ENCODE results near the gene YARS1.
A peak's percentile ranks its signal among the peaks of the same experiment; 100 is the strongest.

Gene YARS1

GRCh38 chr1:32763221-32763620 is 53.9 kb downstream of the YARS1 start:
- DNase-seq (ENCODE audit: low spot score), result no peak

- DNase-seq (ENCODE audit: low spot score), result no peak
These were observed 55.2 kb downstream of the YARS1 start for GRCh38 chr1:32761936-32762335.

GRCh38 chr1:32761253-32761877 is 55.8 kb downstream of the YARS1 start:
- DNase-seq (ENCODE audit: low spot score), result peak; percentile 89

GRCh38 chr1:32759997-32760623 is 57.0 kb downstream of the YARS1 start:
- no peak for DNase-seq (ENCODE audit: low spot score)

GRCh38 chr1:32759521-32759981 is 57.6 kb downstream of the YARS1 start:
- no peak for DNase-seq (ENCODE audit: low spot score)

- DNase-seq (ENCODE audit: low spot score), result no peak
These were observed 58.2 kb downstream of the YARS1 start for GRCh38 chr1:32758795-32759430.

GRCh38 chr1:32758177-32758794 is 58.9 kb downstream of the YARS1 start:
- no peak for DNase-seq (ENCODE audit: low spot score)

GRCh38 chr1:32757213-32757895 is 59.8 kb downstream of the YARS1 start:
- DNase-seq (ENCODE audit: low spot score), result peak; percentile 57

GRCh38 chr1:32755810-32756159 is 61.4 kb downstream of the YARS1 start:
- DNase-seq (ENCODE audit: low spot score), result no peak

- DNase-seq (ENCODE audit: low spot score), result no peak
These were observed 61.9 kb downstream of the YARS1 start for GRCh38 chr1:32755098-32755809.

GRCh38 chr1:32754317-32755097 is 62.7 kb downstream of the YARS1 start:
- peak; percentile 37 for DNase-seq (ENCODE audit: low spot score)

- peak; percentile 82 for DNase-seq (ENCODE audit: low spot score)
These were observed 63.4 kb downstream of the YARS1 start for GRCh38 chr1:32753532-32754316.

- DNase-seq (ENCODE audit: low spot score), result no peak
These were observed 67.4 kb downstream of the YARS1 start for GRCh38 chr1:32749771-32750170.

- DNase-seq (ENCODE audit: low spot score), result no peak
These were observed 67.8 kb downstream of the YARS1 start for GRCh38 chr1:32749332-32749731.

- no peak for DNase-seq (ENCODE audit: low spot score)
These were observed 68.2 kb downstream of the YARS1 start for GRCh38 chr1:32748926-32749325.

- DNase-seq (ENCODE audit: low spot score), result no peak
These were observed 68.8 kb downstream of the YARS1 start for GRCh38 chr1:32748348-32748747.

GRCh38 chr1:32746130-32746529 is 71.0 kb downstream of the YARS1 start:
- DNase-seq (ENCODE audit: low spot score), result no peak

GRCh38 chr1:32744071-32744425 is 73.1 kb downstream of the YARS1 start:
- no peak for DNase-seq (ENCODE audit: low spot score)

GRCh38 chr1:32743380-32744070 is 73.6 kb downstream of the YARS1 start:
- DNase-seq (ENCODE audit: low spot score), result no peak

- no peak for DNase-seq (ENCODE audit: low spot score)
These were observed 74.2 kb downstream of the YARS1 start for GRCh38 chr1:32742956-32743355.

All from hematopoietic multipotent progenitor cell treated with erythropoietin and hydrocortisone succinate and interleukin-3 and kit ligand, for 17 days (in vitro differentiated cells).